ENCODE data around the gene ENTPD7. TPM values are rescaled to one million over a fixed set of nuclear protein-coding genes. Genes with fewer than 3 reads are reported as not detected.

Gene ENTPD7
- total and polyA plus RNA-seq, 9 of the 15 experiments (the other 6 are each of a cell fraction or from before 2014, with no cell fraction given): 1.4 to 13.9 (median 8.5) TPM

GRCh38 chr10:99611326-99611725 lies 48.0 kb upstream of the ENTPD7 start:
- Histone ChIP-seq H3K79me2 (ENCODE audit: control insufficient read depth, insufficient read depth, low read length) (peaks cover 6% of the 10 kb centered on the region; the same call in 2 of the 3 replicates), H2AFZ (ENCODE audit: low read depth, low read length) (no peak overlapping the region), H3K27me3 (ENCODE audit: control insufficient read depth in 2 of 2, insufficient read depth in 2 of 2, low read length in 2 of 2) (no peaks in the 10 kb centered on the region), H3K9me3 (replicated peaks; ENCODE audit: control insufficient read depth, insufficient read depth, low read depth, low read length) (no peaks in the 10 kb centered on the region), H4K20me1 (replicated peaks; ENCODE audit: control insufficient read depth, insufficient read depth, low read length) (no peaks in the 10 kb centered on the region; the same call in none of the 2 replicates), H3K4me1 (replicated peaks in 1 of 2; ENCODE audit: control insufficient read depth in 2 of 2, insufficient read depth in 2 of 2, low read length in 2 of 2) (no peaks in the 10 kb centered on the region; a peak in 1 of 5 replicates), H3K4me2 (ENCODE audit: insufficient read depth, low read length) (no peak overlapping the region), H3K9ac (ENCODE audit: insufficient read depth in 1 of 2, low read depth in 2 of 2, low read length in 2 of 2) (no peak overlapping the region), H3K4me3 (no peak overlapping the region), H3K27ac (ENCODE audit: extremely low read depth, low read depth, low read length) (no peak overlapping the region), H3K9me1 (ENCODE audit: control insufficient read depth, insufficient read depth, low read length) (no peaks in the 10 kb centered on the region), H3K36me3 (ENCODE audit: control insufficient read depth, insufficient read depth, low read length) (peaks cover 44% of the 10 kb centered on the region; the same call in 2 of the 3 replicates)
- no peak for DNase-seq (ENCODE audit: extremely low read depth in 1 of 4, low spot score in 3 of 4)
- FAIRE-seq: no peak
- intact Hi-C loops (cut with micrococcal nuclease): no loop called here
- POLR2A ChIA-PET: interaction anchor here (0.7 kb wide), 1 partner anchor 13 kb away, joined by 3 read pairs; no protein-coding TSS in a partner anchor
- CTCF ChIA-PET (ENCODE audit: low intra/inter-chr PET ratio): interaction anchor here (1.4 to 2.2 kb wide), 2 partner anchors 176 to 219 kb away, joined by 9 to 13 read pairs; no protein-coding TSS in a partner anchor
- 77% methylated on average over 2 of the region's 4 CpGs for WGBS (ENCODE audit: insufficient coverage, low coverage, missing lambda C conversion rate)
- no TSS peak for BruUV-seq (replicated peaks)
- in situ Hi-C loops (cut with MboI): loop anchor here (5.0 kb wide), 2 partner anchors 49 to 179 kb away; partner anchors contain the start of gene GOT1
- TF ChIP-seq DDX20 (tag; IDR thresholded peaks at IDR 0.05; ENCODE audit: low read depth): no peak
- no peak for TF ChIP-seq EZH2 (IDR thresholded peaks at IDR 0.05; ENCODE audit: borderline replicate concordance, low read depth, low read length)
- TF ChIP-seq CBX3 (IDR thresholded peaks at IDR 0.05; ENCODE audit: borderline replicate concordance in 1 of 2, low read length in 2 of 2): no peak
- no peak for TF ChIP-seq ZNF830 (CRISPR knock-in tag; IDR thresholded peaks at IDR 0.05)
- TF ChIP-seq HMBOX1 (IDR thresholded peaks at IDR 0.05): no peak
- no peak for TF ChIP-seq ZNF280A (IDR thresholded peaks at IDR 0.05; ENCODE audit: low read depth, partially characterized antibody)
- TF ChIP-seq HMGN3 (IDR thresholded peaks at IDR 0.05; ENCODE audit: borderline replicate concordance, extremely low read depth, insufficient read length, low read depth, low read length): no peak
- no peak for TF ChIP-seq LARP7 (IDR thresholded peaks at IDR 0.05)
- TF ChIP-seq MYBL2 (IDR thresholded peaks at IDR 0.05; ENCODE audit: low read depth): no peak
- no peak for TF ChIP-seq MYBL2 (CRISPR knock-in tag; IDR thresholded peaks at IDR 0.05; ENCODE audit: borderline replicate concordance)
- TF ChIP-seq CTCF (IDR thresholded peaks at IDR 0.05 in 2 of 3, conservative IDR thresholded peaks at IDR 0.05 in 1 of 3; ENCODE audit: insufficient read depth in 2 of 3, low read depth in 1 of 3, low read length in 3 of 3): no peak
- no peak for TF ChIP-seq MAX (CRISPR knock-in tag; IDR thresholded peaks at IDR 0.05)
- no peak for TF ChIP-seq TEAD1 (CRISPR knock-in tag; IDR thresholded peaks at IDR 0.05)
- no peak for ATAC-seq
